ENCODE measurements around the gene CCDC28A. TPM values are rescaled to one million over a fixed set of nuclear protein-coding genes. Genes with fewer than 3 reads are reported as not detected.

CCDC28A gene
- total RNA-seq, 1 experiment from 2014 or later, result 12.0 TPM

GRCh38 chr6:138787138-138787537, 13.6 kb downstream of the CCDC28A start:
- Histone ChIP-seq H3K79me2 (ENCODE audit: insufficient read depth, low read length) (no peaks in the 10 kb centered on the region), H3K27ac (ENCODE audit: low read depth, low read length) (no peak overlapping the region), H2AFZ (ENCODE audit: low read depth, low read length, poor library complexity, severe bottlenecking) (no peak overlapping the region), H3K4me2 (ENCODE audit: low read length) (no peak overlapping the region), H3K27me3 (ENCODE audit: insufficient read depth, low read length) (no peaks in the 10 kb centered on the region), H3K9ac (ENCODE audit: low read length) (no peak overlapping the region), H3K9me2 (ENCODE audit: insufficient read depth) (no peaks in the 10 kb centered on the region), H3K9me3 (ENCODE audit: control insufficient read depth in 1 of 2, insufficient read depth in 1 of 2, low read depth in 1 of 2, low read length in 2 of 2) (no peaks in the 10 kb centered on the region), H4K20me1 (ENCODE audit: insufficient read depth) (no peaks in the 10 kb centered on the region), H3K4me1 (ENCODE audit: control insufficient read depth in 1 of 2, insufficient read depth in 2 of 2, low read length in 2 of 2) (no peaks in the 10 kb centered on the region), H3K36me3 (ENCODE audit: control insufficient read depth in 1 of 2, insufficient read depth in 2 of 2, low read length in 2 of 2) (no peaks in the 10 kb centered on the region), H3K4me3 (replicated peaks in 1 of 2; ENCODE audit: low read depth in 1 of 2, low read length in 2 of 2) (no peak overlapping the region)
- POLR2A ChIA-PET, result no interaction called here
- ATAC-seq, result no peak
- no peak for DNase-seq (ENCODE audit: low read depth, low spot score)
- no TSS peak for BruUV-seq (replicated peaks)
- RAD21 ChIA-PET (ENCODE audit: low non-redundant PET in 1 of 2, low total read pairs in 2 of 2, uncharacterized antibody in 2 of 2, unreplicated experiment in 2 of 2), result no interaction called here
- intact Hi-C loops (cut with micrococcal nuclease), result no loop called here
- TF ChIP-seq POLR2AphosphoS5 (IDR thresholded peaks at IDR 0.05; ENCODE audit: low read depth, low read length) (no peak), EZH2 (IDR thresholded peaks at IDR 0.05) (no peak), YY1 (IDR thresholded peaks at IDR 0.05; ENCODE audit: extremely low read depth, insufficient replicate concordance, low read depth, low read length) (no peak), FOSL1 (IDR thresholded peaks at IDR 0.05; ENCODE audit: low read depth) (no peak), POLR2A (IDR thresholded peaks at IDR 0.05; ENCODE audit: borderline replicate concordance, extremely low read depth, insufficient read depth, insufficient read length) (no peak), CEBPB (IDR thresholded peaks at IDR 0.05; ENCODE audit: low read depth) (no peak), EZH2phosphoT487 (IDR thresholded peaks at IDR 0.05; ENCODE audit: borderline replicate concordance) (no peak), ZFX (IDR thresholded peaks at IDR 0.05) (no peak), SP1 (IDR thresholded peaks at IDR 0.05; ENCODE audit: low read depth) (no peak), REST (IDR thresholded peaks at IDR 0.05; ENCODE audit: low read depth) (no peak), ELF1 (IDR thresholded peaks at IDR 0.05; ENCODE audit: borderline replicate concordance, low read depth) (no peak), SRF (IDR thresholded peaks at IDR 0.05; ENCODE audit: low read depth) (no peak), RAD21 (IDR thresholded peaks at IDR 0.05; ENCODE audit: low read depth) (no peak), ZBTB33 (IDR thresholded peaks at IDR 0.05; ENCODE audit: extremely low read depth, insufficient replicate concordance, low read length) (no peak), TCF7L2 (IDR thresholded peaks at IDR 0.05; ENCODE audit: borderline replicate concordance, extremely low read depth, insufficient read depth, insufficient read length) (no peak), ATF3 (IDR thresholded peaks at IDR 0.05) (no peak), JUND (IDR thresholded peaks at IDR 0.05) (no peak), EGR1 (IDR thresholded peaks at IDR 0.05; ENCODE audit: low read depth) (no peak), SIN3A (IDR thresholded peaks at IDR 0.05; ENCODE audit: low read depth) (no peak), MAX (IDR thresholded peaks at IDR 0.05) (no peak)
- CTCF ChIA-PET, result no interaction called here

All from HCT116 (cell line).